Measurements from ENCODE around the gene RGS3. TPM values are rescaled to one million over a fixed set of nuclear protein-coding genes. Genes with fewer than 3 reads are reported as not detected.
A peak's percentile ranks its signal among the peaks of the same experiment; 100 is the strongest.

The RGS3 gene
- total and polyA plus RNA-seq, 2 of the 13 experiments (the other 11 are each of a cell fraction or from before 2014, with no cell fraction given): 17.1 to 28.8 TPM

GRCh38 chr9:113558632-113559502 lies 95.3 kb downstream of the RGS3 start:
- peak; percentile 83 for DNase-seq (ENCODE audit: low spot score)
- peak overlapping the region; percentile 28; the same call in 1 of the 2 replicates for H3K9ac ChIP-seq (ENCODE audit: insufficient read depth, low read depth, low read length)
- TF ChIP-seq MYC (CRISPR knock-in tag; IDR thresholded peaks at IDR 0.05; ENCODE audit: borderline replicate concordance): peak; percentile 58; the same call in 1 of the 2 replicates
- 0 out of 2 replicates have a peak, but pooled peaks have one; percentile 61 for TF ChIP-seq ZNF772 (CRISPR knock-in tag; IDR thresholded peaks at IDR 0.05)
- TF ChIP-seq ZBTB4 (CRISPR knock-in tag; IDR thresholded peaks at IDR 0.05; ENCODE audit: borderline replicate concordance): peak; percentile 46; the same call in 1 of the 2 replicates
- TF ChIP-seq ZNF230 (CRISPR knock-in tag; IDR thresholded peaks at IDR 0.05): no peak
- TF ChIP-seq ZNF556 (CRISPR knock-in tag; IDR thresholded peaks at IDR 0.05; ENCODE audit: borderline replicate concordance): 0 out of 2 replicates have a peak, but pooled peaks have one; percentile 9
- TF ChIP-seq NR0B2 (CRISPR knock-in tag; IDR thresholded peaks at IDR 0.05): no peak
- TF ChIP-seq RORA (CRISPR knock-in tag; IDR thresholded peaks at IDR 0.05): no peak
- TF ChIP-seq PBX3 (CRISPR knock-in tag; IDR thresholded peaks at IDR 0.05; ENCODE audit: borderline replicate concordance): no peak
- peak; percentile 85 for TF ChIP-seq ZFX (CRISPR knock-in tag; IDR thresholded peaks at IDR 0.05; ENCODE audit: low read depth)
- TF ChIP-seq MTERF4 (CRISPR knock-in tag; IDR thresholded peaks at IDR 0.05): peak; percentile 52; the same call in 1 of the 2 replicates
- TF ChIP-seq FOXO1 (CRISPR knock-in tag; IDR thresholded peaks at IDR 0.05): peak; percentile 71

More at GRCh38 chr9:113558632-113559502, 95.3 kb downstream of the RGS3 start:
- CTCF ChIA-PET (ENCODE audit: low intra/inter-chr PET ratio, low total read pairs): no interaction called here
- in situ Hi-C loops (cut with HindIII; ENCODE audit: extremely low pct_ligation_motif_present, low pct_unique_long_range_greater_than_20kb): no loop called here
- Histone ChIP-seq H3K79me2 (ENCODE audit: insufficient read depth, low read length) (no peaks in the 10 kb centered on the region), H4K20me1 (ENCODE audit: insufficient read depth, low read length) (no peaks in the 10 kb centered on the region), H3K4me1 (ENCODE audit: insufficient read depth, low read length) (peaks cover 31% of the 10 kb centered on the region), H3K27ac (ENCODE audit: extremely low read length, insufficient read depth, low read length) (peak overlapping the region; percentile 67), H3K4me2 (ENCODE audit: low read depth, low read length) (peak overlapping the region; percentile 65), H3K4me3 (replicated peaks in 1 of 3; ENCODE audit: insufficient read depth in 1 of 3, low read depth in 2 of 3, low read length in 3 of 3) (peak overlapping the region in 1 of 3 experiments; percentile 52; a peak in 2 of 6 replicates), H2AFZ (ENCODE audit: low read length) (no peak overlapping the region), H3K27me3 (ENCODE audit: control insufficient read depth in 1 of 2, insufficient read depth in 2 of 2, low read length in 2 of 2) (no peaks in the 10 kb centered on the region), H3K9me3 (ENCODE audit: low read length) (no peaks in the 10 kb centered on the region), H3K36me3 (replicated peaks in 1 of 2; ENCODE audit: control insufficient read depth in 1 of 2, insufficient read depth in 2 of 2, low read length in 2 of 2) (no peaks in the 10 kb centered on the region; a peak in 3 of 5 replicates)
- peak; percentile 96 for FAIRE-seq
- intact Hi-C loops (cut with micrococcal nuclease; ENCODE audit: unreplicated experiment): no loop called here
- BruUV-seq (replicated peaks): no TSS peak
- POLR2A ChIA-PET: interaction anchor here (0.9 to 2.9 kb wide), 3 partner anchors 10 to 148 kb away, joined by 3 to 13 read pairs (median 5); partner anchors contain the start of genes C9orf43 and POLE3
- peak; percentile 100 for ATAC-seq
- 8% methylated on average over 2 of the region's 7 CpGs for WGBS (ENCODE audit: low lambda C conversion rate)
